ENCODE results near the gene ZNF619.

ZNF619 gene

GRCh38 chr3:40451551-40451950 lies 25.4 kb upstream of the ZNF619 start:
- TF ChIP-seq CTCF (IDR thresholded peaks at IDR 0.05; ENCODE audit: extremely low read depth, insufficient read depth, missing control alignments), result no peak
- in situ Hi-C loops (cut with MboI; ENCODE audit: low pct_unique_long_range_greater_than_20kb, low sequenced_read_pairs, unreplicated experiment), result no loop called here
- no peak for DNase-seq (ENCODE audit: low spot score)

DNA sequence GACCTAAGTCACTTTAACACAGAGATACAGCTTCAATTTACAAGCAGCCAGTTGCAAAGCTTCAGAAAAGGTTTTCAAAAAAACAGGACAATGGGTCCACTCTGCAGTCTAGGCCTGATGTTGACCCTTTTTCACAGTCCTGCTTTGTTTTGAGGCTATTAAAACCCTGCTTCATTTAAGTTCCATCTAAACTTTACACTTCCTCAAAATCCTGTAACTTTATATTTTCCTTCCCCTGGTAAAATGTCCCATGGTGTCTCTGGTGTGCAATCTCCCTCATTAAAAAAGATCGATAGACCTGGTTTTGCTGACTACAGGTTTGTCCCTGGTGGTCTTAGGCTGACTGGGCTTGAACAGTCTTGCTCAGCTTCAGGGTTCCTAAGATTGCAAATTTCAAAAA lies 24.9 kb upstream of the ZNF619 start:
- DNase-seq (ENCODE audit: low spot score), result no peak
- in situ Hi-C loops (cut with MboI; ENCODE audit: low pct_unique_long_range_greater_than_20kb, low sequenced_read_pairs, unreplicated experiment), result no loop called here

GRCh38 chr3:40452562-40452875 lies 24.4 kb upstream of the ZNF619 start:
- DNase-seq (ENCODE audit: low spot score), result no peak
- no peak for TF ChIP-seq CTCF (IDR thresholded peaks at IDR 0.05; ENCODE audit: extremely low read depth, insufficient read depth, missing control alignments)
- in situ Hi-C loops (cut with MboI; ENCODE audit: low pct_unique_long_range_greater_than_20kb, low sequenced_read_pairs, unreplicated experiment), result no loop called here

More for the DNA sequence above, 24.9 kb upstream of the ZNF619 start:
- no peak for TF ChIP-seq CTCF (IDR thresholded peaks at IDR 0.05; ENCODE audit: extremely low read depth, insufficient read depth, missing control alignments)

- in situ Hi-C loops (cut with MboI; ENCODE audit: low pct_unique_long_range_greater_than_20kb, low sequenced_read_pairs, unreplicated experiment), result no loop called here
- no peak for TF ChIP-seq CTCF (IDR thresholded peaks at IDR 0.05; ENCODE audit: extremely low read depth, insufficient read depth, missing control alignments)
- DNase-seq (ENCODE audit: low spot score), result peak; percentile 94
Observed at GRCh38 chr3:40452876-40453730, 23.8 kb upstream of the ZNF619 start.

- TF ChIP-seq CTCF (IDR thresholded peaks at IDR 0.05; ENCODE audit: extremely low read depth, insufficient read depth, missing control alignments), result no peak
- in situ Hi-C loops (cut with MboI; ENCODE audit: low pct_unique_long_range_greater_than_20kb, low sequenced_read_pairs, unreplicated experiment), result no loop called here
- no peak for DNase-seq (ENCODE audit: low spot score)
Observed at GRCh38 chr3:40453933-40454332, 23.0 kb upstream of the ZNF619 start.

DNA sequence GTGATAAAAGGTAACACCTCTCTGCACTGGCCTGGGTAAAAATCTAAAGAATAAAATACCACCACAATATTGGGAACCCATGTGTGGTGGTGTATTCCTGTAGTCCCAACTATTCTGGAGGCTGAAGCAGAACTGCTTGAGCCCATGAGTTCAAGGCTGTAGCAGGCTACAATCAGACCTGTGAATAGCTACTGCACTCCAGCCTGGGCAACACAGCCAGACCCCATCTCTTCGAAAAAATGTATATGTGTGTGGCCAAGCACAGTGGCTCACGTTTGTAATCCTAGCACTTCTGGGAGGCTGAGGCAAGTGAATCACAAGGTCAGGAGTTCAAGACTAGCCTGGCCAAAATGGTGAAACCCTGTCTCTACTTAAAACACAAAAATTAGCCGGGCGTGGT lies 21.6 kb upstream of the ZNF619 start:
- in situ Hi-C loops (cut with MboI; ENCODE audit: low pct_unique_long_range_greater_than_20kb, low sequenced_read_pairs, unreplicated experiment), result no loop called here
- TF ChIP-seq CTCF (IDR thresholded peaks at IDR 0.05; ENCODE audit: extremely low read depth, insufficient read depth, missing control alignments), result no peak
- DNase-seq (ENCODE audit: low spot score), result no peak

All from GM13977 (cell line).